ENCODE measurements around the gene SEPTIN1.
A peak's percentile ranks its signal among the peaks of the same experiment; 100 is the strongest.
"Not testable (repeated sequence)": the region's sequence is repeated elsewhere in the genome, so short reads cannot be mapped to it uniquely, and the experiment has no call there.

Gene SEPTIN1

GRCh38 chr16:30341971-30342370 lies 40.4 kb downstream of the SEPTIN1 start:
- not testable (repeated sequence) for DNase-seq (ENCODE audit: low spot score)

- no peak for DNase-seq (ENCODE audit: low spot score)
These were observed 41.7 kb downstream of the SEPTIN1 start for GRCh38 chr16:30340621-30341020.

- not testable (repeated sequence) for DNase-seq (ENCODE audit: low spot score)
These were observed 43.6 kb downstream of the SEPTIN1 start for GRCh38 chr16:30338715-30339114.

- not testable (repeated sequence) for DNase-seq (ENCODE audit: low spot score)
These were observed 44.4 kb downstream of the SEPTIN1 start for GRCh38 chr16:30337964-30338357.

GRCh38 chr16:30335598-30336474 lies 46.5 kb downstream of the SEPTIN1 start:
- peak; percentile 13 for DNase-seq (ENCODE audit: low spot score)

DNA sequence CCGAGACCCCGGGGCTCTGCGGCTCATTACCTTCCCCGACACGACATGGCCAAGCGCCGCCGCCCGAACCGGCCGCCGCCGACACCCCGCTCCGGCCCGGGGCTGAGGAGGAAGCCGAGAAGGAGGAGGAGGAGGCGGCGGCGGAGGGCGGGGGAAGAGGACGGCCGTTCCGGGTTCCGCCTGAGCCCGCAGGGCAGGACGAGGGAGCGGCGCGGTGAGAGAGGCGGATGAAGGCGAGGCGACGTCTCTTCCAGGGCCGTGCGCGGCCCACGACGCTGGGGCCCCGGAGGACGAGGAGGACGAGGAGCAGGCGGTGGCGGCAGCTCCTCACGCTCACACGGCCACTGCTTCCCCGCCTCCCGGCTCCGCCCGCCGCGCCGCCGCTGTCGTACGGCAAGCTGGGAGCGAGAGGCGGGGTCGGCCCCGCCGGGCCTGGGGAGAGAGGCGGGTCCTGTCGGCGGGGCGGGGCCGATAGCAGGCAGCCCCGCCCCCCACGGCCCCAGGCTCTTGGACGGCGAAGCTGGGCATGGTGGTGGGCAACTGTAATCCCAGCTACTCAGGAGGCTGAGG lies 47.2 kb downstream of the SEPTIN1 start:
- DNase-seq (ENCODE audit: low spot score): peak; percentile 84

DNA sequence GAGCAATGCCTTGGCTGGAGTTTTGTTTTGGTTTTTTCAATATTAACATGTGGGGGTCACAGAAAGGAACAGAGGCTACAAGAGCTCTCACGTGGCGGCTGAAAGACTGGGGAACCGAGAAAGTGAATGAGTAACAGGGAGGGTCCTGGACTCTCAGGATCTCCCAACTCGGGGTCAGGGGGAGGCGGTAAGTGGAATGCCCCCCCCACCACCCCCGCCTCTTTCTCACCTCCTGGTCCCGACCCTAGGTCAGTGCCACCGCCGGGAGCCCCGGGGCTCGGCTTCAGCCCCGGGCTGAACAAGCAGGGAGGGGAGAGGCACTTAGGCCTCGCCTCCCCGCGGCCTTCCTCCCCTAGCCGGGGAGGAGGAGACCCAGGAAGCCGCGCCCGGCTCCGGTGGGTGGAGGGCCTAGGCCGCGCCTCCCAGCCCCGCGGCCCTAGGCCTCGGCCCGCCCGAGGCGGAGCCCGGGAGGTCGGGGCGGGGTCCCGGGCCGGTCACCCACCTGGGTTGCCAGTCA lies 47.8 kb downstream of the SEPTIN1 start:
- peak; percentile 74 for DNase-seq (ENCODE audit: low spot score)

All from GM03348 (cell line).